ENCODE results near the gene ANKH.

ANKH gene

DNA sequence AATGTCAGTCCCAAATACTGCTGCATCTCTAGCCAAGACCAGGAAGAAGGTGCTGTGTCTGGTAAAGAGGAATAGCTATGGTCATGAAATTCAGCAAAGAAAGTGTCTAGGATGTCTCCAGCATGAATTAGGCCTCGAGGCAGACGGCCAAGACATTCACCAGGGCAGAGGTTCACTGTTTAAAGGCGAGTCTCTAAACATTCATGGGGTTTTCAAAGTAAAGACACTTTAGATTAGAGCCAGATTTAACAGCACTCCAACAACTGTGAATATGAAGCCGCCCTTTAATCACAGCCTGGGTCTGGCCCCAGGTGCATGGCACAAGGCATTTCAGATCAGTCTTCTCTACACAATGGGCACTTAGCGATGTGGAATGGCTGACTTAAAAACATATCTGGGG, 95.0 kb downstream of the ANKH start:
- Histone ChIP-seq H3K27me3 (ENCODE audit: insufficient read depth, poor library complexity, severe bottlenecking) (no peaks in the 10 kb centered on the region), H3K4me1 (ENCODE audit: insufficient read depth, poor library complexity, severe bottlenecking) (peaks cover 12% of the 10 kb centered on the region), H3K36me3 (ENCODE audit: low read depth) (no peaks in the 10 kb centered on the region), H3K9me3 (ENCODE audit: severe bottlenecking) (no peaks in the 10 kb centered on the region), H3K27ac (ENCODE audit: poor library complexity, severe bottlenecking) (no peak overlapping the region), H3K4me3 (ENCODE audit: severe bottlenecking) (no peak overlapping the region)
- DNase-seq (ENCODE audit: low spot score) = no peak
- ATAC-seq (ENCODE audit: low read depth) = no peak
- no peak for TF ChIP-seq CTCF (IDR thresholded peaks at IDR 0.05; ENCODE audit: poor library complexity, severe bottlenecking)

GRCh38 chr5:14775857-14776256, 95.7 kb downstream of the ANKH start:
- Histone ChIP-seq H3K27me3 (ENCODE audit: insufficient read depth, poor library complexity, severe bottlenecking) (no peaks in the 10 kb centered on the region), H3K36me3 (ENCODE audit: low read depth) (no peaks in the 10 kb centered on the region), H3K4me3 (ENCODE audit: severe bottlenecking) (no peak overlapping the region), H3K4me1 (ENCODE audit: insufficient read depth, poor library complexity, severe bottlenecking) (peaks cover 12% of the 10 kb centered on the region), H3K9me3 (ENCODE audit: severe bottlenecking) (no peaks in the 10 kb centered on the region), H3K27ac (ENCODE audit: poor library complexity, severe bottlenecking) (no peak overlapping the region)
- no peak for TF ChIP-seq CTCF (IDR thresholded peaks at IDR 0.05; ENCODE audit: poor library complexity, severe bottlenecking)
- DNase-seq (ENCODE audit: low spot score) = peak; percentile 80
- ATAC-seq (ENCODE audit: low read depth) = peak; percentile 77

- no peak overlapping the region for H3K27ac ChIP-seq (ENCODE audit: poor library complexity, severe bottlenecking)
- no peak overlapping the region for H3K4me3 ChIP-seq (ENCODE audit: severe bottlenecking)
- peaks cover 12% of the 10 kb centered on the region for H3K4me1 ChIP-seq (ENCODE audit: insufficient read depth, poor library complexity, severe bottlenecking)
- TF ChIP-seq CTCF (IDR thresholded peaks at IDR 0.05; ENCODE audit: poor library complexity, severe bottlenecking) = no peak
- H3K27me3 ChIP-seq (ENCODE audit: insufficient read depth, poor library complexity, severe bottlenecking) = no peaks in the 10 kb centered on the region
- no peaks in the 10 kb centered on the region for H3K36me3 ChIP-seq (ENCODE audit: low read depth)
- DNase-seq (ENCODE audit: low spot score) (no peak), ATAC-seq (ENCODE audit: low read depth) (no peak)
- no peaks in the 10 kb centered on the region for H3K9me3 ChIP-seq (ENCODE audit: severe bottlenecking)
These were observed 98.0 kb downstream of the ANKH start for GRCh38 chr5:14773588-14773987.

- no peak overlapping the region for H3K4me3 ChIP-seq (ENCODE audit: severe bottlenecking)
- no peaks in the 10 kb centered on the region for H3K36me3 ChIP-seq (ENCODE audit: low read depth)
- no peaks in the 10 kb centered on the region for H3K9me3 ChIP-seq (ENCODE audit: severe bottlenecking)
- no peak for ATAC-seq (ENCODE audit: low read depth)
- H3K4me1 ChIP-seq (ENCODE audit: insufficient read depth, poor library complexity, severe bottlenecking) = peaks cover 22% of the 10 kb centered on the region
- DNase-seq (ENCODE audit: low spot score) = no peak
- H3K27ac ChIP-seq (ENCODE audit: poor library complexity, severe bottlenecking) = no peak overlapping the region
- no peak for TF ChIP-seq CTCF (IDR thresholded peaks at IDR 0.05; ENCODE audit: poor library complexity, severe bottlenecking)
- H3K27me3 ChIP-seq (ENCODE audit: insufficient read depth, poor library complexity, severe bottlenecking) = no peaks in the 10 kb centered on the region
These were observed 99.6 kb downstream of the ANKH start for GRCh38 chr5:14771972-14772371.

DNA sequence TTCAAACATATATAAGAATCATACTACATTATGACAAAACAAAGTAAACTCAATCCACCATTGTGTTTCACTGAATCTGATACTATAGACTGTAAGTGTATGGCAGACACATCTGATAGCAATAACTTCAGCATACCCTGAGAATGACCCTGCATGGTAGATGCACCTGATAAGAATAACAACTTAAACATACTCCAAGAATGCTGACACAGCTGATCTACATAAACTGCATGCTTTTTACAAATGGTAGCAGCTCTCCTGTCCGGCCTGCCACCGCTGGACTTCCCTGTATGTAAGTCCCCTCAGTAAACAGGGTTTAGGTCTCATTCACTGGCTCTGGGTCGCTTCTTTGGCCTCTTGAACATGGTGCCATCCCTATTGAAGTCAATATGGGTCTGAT, 100.4 kb downstream of the ANKH start:
- no peaks in the 10 kb centered on the region for H3K27me3 ChIP-seq (ENCODE audit: insufficient read depth, poor library complexity, severe bottlenecking)
- peaks cover 19% of the 10 kb centered on the region for H3K4me1 ChIP-seq (ENCODE audit: insufficient read depth, poor library complexity, severe bottlenecking)
- H3K36me3 ChIP-seq (ENCODE audit: low read depth) = no peaks in the 10 kb centered on the region
- H3K9me3 ChIP-seq (ENCODE audit: severe bottlenecking) = no peaks in the 10 kb centered on the region
- no peak overlapping the region for H3K27ac ChIP-seq (ENCODE audit: poor library complexity, severe bottlenecking)
- ATAC-seq (ENCODE audit: low read depth) (no peak), DNase-seq (ENCODE audit: low spot score) (no peak)
- no peak overlapping the region for H3K4me3 ChIP-seq (ENCODE audit: severe bottlenecking)
- no peak for TF ChIP-seq CTCF (IDR thresholded peaks at IDR 0.05; ENCODE audit: poor library complexity, severe bottlenecking)

Measured in RWPE2 (cell line).